GM10847 (cell line): ENCODE results near the gene ZNF296.

ENCODE experiments used
- POLR2A ChIP-seq: IDR thresholded peaks from 2 replicates; pipeline ENCODE4 v1.6.1; 2011; ENCODE audit not compliant: insufficient read length; ENCODE audit errors: extremely low read depth

Gene ZNF296

DNA sequence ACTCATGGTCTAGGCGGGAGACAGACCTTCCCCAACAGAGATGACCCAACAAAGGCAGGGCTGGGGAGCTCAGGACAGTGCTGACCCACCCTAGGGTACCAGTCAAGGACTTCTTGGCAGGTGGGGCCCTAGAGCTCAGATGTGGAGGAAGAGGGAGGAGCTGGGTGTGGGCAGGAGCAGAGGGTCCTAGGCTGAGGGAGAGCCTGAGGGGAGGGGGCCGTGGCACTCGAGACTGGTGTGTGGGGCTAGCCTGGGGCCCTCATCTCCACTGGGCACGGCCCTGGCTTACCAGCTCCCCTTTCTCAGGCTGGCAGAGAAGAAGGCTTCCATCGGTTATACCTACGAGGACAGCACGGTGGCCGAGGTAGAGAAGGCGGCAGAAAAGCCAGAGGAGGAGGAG lies 18.8 kb downstream of the ZNF296 start:
- TF ChIP-seq POLR2A = no peak

DNA sequence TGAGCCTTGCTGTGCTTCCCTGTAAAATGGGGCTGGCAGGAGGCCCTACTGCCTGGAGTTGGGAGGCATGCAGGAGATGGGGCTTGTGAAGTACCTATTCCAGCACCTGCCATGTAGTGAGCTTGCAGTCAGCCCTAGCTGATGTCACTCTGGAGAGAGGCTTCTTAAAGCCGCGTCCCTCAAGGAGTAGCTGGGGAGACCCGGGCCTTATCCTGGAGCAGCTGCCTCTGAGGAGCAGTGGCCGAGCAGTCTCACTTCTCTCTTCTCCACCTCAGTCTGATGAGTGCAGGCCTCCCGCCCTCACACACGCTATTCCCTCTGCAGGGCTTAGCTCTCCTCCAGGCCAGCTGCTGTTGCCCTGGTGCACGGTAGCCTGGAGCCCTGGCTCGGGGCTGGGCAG lies 19.4 kb downstream of the ZNF296 start:
- TF ChIP-seq POLR2A = no peak

- TF ChIP-seq POLR2A = no peak
Observed at GRCh38 chr19:45051929-45052579, 24.2 kb downstream of the ZNF296 start.

DNA sequence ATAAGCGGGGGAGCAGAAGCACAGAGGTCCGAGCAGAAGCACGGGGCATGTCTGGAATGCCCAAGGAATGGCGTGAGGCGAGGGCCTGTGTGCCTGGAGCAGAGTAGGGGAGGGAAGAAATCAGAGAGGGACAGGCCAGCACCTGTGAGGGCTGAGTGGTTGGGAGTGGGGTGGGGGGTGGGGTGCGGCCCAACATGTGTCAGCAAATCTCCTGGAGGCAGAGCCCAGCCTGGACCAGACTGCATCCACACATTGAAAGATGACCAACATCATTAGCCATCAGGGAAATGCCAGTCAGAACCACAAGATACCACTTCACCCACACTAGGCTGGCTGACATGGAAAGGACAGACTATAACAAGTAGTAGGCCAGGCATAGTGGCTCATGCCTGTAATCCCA lies 26.2 kb downstream of the ZNF296 start:
- TF ChIP-seq POLR2A = no peak

- no peak for TF ChIP-seq POLR2A
Observed at GRCh38 chr19:45049073-45049736, 27.1 kb downstream of the ZNF296 start.

DNA sequence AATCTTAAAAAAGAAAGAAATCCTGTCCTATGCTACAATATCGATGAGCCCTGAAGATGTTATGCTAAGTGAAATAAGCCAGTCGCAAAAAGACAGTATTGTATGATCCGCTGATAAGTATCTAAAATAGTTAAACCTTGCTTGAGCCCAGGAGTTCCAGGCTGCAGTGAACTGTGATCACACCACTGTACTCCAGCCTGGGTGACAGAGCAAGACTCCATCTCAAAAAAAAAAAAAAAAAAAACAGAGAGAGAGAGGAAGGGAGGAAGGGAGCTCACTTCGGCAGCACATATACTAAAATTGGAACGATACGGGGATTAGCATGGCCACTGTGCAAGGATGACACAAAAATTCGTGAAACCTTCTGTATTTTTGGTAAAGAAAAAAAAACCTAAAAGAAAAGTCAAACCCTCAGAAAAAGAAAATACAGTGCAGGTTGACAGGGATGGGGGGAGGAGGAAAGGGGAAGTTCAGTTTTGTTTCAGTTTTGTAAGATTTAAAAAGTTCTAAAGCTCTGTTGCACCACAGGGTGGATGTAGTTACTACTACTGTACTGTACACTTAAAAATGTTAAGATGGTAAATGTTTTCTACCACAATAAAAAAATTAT lies 29.0 kb downstream of the ZNF296 start:
- no peak for TF ChIP-seq POLR2A

DNA sequence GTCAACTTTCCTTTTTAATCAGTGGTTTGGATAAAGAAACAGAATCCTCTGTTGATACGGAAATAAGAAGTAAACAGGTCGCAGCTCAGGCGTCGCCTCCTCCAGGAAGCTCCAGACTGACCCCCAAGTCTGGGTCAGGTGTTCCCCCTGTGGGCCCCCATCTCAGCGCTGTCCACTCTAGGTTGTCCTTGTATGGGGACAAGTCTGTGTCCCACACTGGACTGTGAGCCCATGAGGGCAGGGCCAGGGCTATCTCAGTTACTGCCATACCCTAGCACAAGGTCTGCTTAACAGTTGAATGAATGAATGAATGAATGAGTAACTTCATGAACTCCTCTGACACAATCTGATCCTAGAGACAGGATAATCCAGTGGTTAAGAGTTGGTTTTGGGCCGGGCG lies 29.9 kb downstream of the ZNF296 start:
- no peak for TF ChIP-seq POLR2A

DNA sequence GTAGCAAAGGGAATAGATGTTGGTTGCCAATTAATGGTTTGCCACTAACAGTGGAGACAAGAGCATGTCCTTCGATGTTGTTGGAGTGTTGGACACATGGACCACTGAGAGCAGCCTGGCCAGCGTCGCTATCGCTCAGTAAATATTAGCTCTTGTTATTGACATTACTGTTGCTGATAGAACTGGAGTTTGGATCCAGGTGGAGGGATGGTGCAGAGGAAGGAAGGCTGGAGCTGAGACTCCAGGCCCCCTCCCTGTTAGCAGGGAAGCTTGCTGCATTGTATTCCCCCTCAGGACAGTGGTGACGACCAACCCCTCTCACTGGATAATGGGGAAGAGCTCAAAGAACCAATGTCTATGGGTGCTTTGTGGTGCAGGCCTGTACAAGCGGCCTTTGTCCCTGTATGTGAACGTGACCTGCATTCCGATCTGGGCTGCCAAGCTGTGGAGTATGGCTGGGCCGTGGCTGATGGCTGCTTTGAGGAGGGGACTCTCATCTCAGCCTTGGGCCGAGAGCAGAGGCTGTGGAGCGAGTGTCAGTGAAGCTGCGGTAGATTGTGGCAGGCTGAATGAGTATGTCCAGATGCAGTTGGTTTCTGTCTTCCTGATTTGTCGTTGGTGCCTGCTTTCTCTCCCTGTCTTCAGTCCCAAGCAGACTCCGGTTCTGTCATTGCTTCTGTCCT lies 30.5 kb downstream of the ZNF296 start:
- TF ChIP-seq POLR2A = no peak

GRCh38 chr19:45041125-45041524 lies 35.2 kb downstream of the ZNF296 start:
- no peak for TF ChIP-seq POLR2A

DNA sequence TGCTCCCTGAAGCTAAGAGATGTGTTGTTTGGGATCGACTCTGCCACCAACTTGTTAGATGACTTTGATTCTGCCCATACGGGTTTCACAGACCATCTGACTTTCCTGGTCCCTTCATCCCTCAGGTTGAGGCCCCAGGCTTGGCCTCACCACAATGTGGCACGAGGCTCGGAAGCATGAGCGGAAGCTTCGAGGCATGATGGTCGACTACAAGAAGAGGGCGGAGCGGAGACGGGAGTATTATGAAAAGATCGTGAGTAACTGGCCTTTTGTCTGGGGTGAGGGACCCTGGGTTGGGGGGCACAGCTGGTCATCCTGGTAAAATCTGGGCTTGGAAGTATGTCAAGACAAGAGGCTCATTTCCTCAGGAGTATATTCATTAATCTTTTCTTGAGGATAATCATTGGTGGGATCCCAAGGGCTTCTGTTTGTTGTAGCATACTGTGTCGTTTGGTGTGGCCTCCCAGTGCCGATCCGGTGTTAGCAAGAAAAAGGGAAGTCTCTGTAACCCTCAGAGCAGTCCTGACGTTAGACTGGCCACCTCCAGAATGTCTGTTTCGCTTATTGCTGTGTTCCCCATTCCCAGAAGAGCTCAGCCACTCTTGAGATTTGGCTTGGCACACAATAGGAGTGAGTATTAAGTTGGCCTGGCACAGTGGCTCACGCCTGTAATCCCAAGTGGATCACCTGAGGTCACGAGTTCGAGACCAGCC lies 36.1 kb downstream of the ZNF296 start:
- TF ChIP-seq POLR2A = no peak

GRCh38 chr19:45038931-45039893 lies 37.1 kb downstream of the ZNF296 start, which contains the start of gene CLASRP:
TSS of gene CLASRP (plus strand) at chr19:45039045. CDS start at chr19:45040213, 1,168 bp downstream.
- peak; percentile 88 for TF ChIP-seq POLR2A

DNA sequence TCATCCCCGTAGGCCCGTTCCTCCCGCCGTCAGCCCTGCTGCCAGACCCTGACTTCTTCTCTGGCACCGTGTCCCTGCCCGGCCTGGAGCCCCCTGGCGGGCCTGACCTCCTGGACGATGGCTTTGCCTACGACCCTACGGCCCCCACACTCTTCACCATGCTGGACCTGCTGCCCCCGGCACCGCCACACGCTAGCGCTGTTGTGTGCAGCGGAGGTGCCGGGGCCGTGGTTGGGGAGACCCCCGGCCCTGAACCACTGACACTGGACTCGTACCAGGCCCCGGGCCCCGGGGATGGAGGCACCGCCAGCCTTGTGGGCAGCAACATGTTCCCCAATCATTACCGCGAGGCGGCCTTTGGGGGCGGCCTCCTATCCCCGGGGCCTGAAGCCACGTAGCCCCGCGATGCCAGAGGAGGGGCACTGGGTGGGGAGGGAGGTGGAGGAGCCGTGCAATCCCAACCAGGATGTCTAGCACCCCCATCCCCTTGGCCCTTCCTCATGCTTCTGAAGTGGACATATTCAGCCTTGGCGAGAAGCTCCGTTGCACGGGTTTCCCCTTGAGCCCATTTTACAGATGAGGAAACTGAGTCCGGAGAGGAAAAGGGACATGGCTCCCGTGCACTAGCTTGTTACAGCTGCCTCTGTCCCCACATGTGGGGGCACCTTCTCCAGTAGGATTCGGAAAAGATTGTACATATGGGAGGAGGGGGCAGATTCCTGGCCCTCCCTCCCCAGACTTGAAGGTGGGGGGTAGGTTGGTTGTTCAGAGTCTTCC lies 38.7 kb downstream of the ZNF296 start:
- no peak for TF ChIP-seq POLR2A

- no peak for TF ChIP-seq POLR2A
Observed at GRCh38 chr19:45035755-45036154, 40.5 kb downstream of the ZNF296 start.
